Measurements from ENCODE around the gene OTUD5. TPM values are rescaled to one million over a fixed set of nuclear protein-coding genes. Genes with fewer than 3 reads are reported as not detected.

OTUD5 gene
- polyA plus RNA-seq, 2 of the 4 experiments (the other 2 are of a cell fraction), result 45.9 to 57.7 TPM

DNA sequence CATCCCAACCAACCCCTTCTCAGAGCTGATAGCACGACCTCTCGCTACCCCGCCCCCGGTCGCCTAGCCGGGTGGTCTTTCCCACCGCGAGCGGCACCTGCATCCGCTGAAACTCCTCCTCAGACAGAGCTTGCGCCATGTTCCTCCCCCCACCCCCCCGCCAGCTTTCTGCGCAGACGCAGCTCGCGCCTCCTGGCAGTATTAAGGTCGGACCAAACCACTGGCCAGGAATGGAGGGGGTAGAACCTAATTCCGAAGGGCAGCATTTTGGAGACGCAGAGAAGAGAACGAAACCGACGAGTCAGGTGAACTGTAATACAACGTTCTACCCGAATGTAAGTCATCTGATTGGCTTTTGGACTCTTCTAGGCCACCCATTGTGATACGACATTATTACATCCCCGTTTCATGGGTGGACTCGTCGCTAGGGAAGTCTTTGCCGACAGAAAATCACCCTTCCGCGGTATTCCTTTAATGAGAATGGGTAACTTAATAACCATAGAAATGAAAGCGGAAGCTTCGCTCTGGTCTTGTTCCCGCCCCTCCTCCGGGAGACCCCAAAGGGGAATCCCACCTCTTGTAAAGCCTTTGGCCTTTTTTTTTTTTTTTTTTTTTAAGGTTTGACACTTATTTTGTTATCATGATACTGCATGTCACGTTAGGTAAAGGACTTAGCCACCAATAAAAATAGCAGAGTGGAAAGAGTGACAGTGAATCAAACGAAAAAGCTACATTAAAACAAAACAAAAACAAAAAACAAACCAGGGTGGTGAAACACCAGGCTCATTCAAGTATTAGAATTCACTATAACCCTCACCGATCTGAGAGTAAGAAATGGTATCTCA, 44.9 kb upstream of the OTUD5 start, which contains the start of gene GRIPAP1:
TSS of gene GRIPAP1 (minus strand) at position 174 of the 845 bp plus-strand sequence. CDS start at position 139, 35 bp downstream.
- ChIA-PET POLR2A (interaction anchor here (1.0 to 2.1 kb wide), 4 partner anchors 37 to 182 kb away, joined by 3 to 15 read pairs (median 8); partner anchors contain the start of genes OTUD5 and TFE3), CTCF (interaction anchor here (0.7 to 1.1 kb wide), 5 partner anchors 12 to 42 kb away, joined by 3 to 5 read pairs (median 3); partner anchors contain the start of gene KCND1)
- ATAC-seq (peak; percentile 88 to 92), DNase-seq (ENCODE audit: low read depth in 1 of 2, low spot score in 1 of 2) (peak; percentile 85 to 93), FAIRE-seq (peak; percentile 97)
- peak within 1 kb of the TSS; percentile 74 for H3K4me2 ChIP-seq
- no peaks in the 10 kb centered on the region for H3K9me3 ChIP-seq
- peaks cover 5% of the 10 kb centered on the region; the same call in 1 of the 3 replicates for H3K4me1 ChIP-seq
- H3K4me3 ChIP-seq, result peak within 1 kb of the TSS; percentile 75
- TF ChIP-seq JUN (IDR thresholded peaks at IDR 0.05) (peak in 1 of 2 experiments; percentile 61; a peak in 3 of 5 replicates), EHMT2 (IDR thresholded peaks at IDR 0.05; ENCODE audit: low read depth) (no peak), CHD2 (IDR thresholded peaks at IDR 0.05; ENCODE audit: low read length, partially characterized antibody) (no peak), BHLHE40 (IDR thresholded peaks at IDR 0.05; ENCODE audit: low read depth, low read length) (peak; percentile 75), FOSL2 (IDR thresholded peaks at IDR 0.05) (no peak), FOSL2 (CRISPR knock-in tag; IDR thresholded peaks at IDR 0.05) (no peak), RAD21 (conservative IDR thresholded peaks at IDR 0.05 in 1 of 2, IDR thresholded peaks at IDR 0.05 in 1 of 2) (no peak), KDM5A (IDR thresholded peaks at IDR 0.05) (no peak), CBX2 (IDR thresholded peaks at IDR 0.05; ENCODE audit: borderline replicate concordance, low read depth) (no peak), MYC (IDR thresholded peaks at IDR 0.05; ENCODE audit: borderline replicate concordance, low read length) (no peak), ZSCAN20 (CRISPR knock-in tag; IDR thresholded peaks at IDR 0.05) (no peak), CEBPB (IDR thresholded peaks at IDR 0.05) (peak in 1 of 2 experiments; percentile 55; a peak in 2 of 4 replicates), ZC3H11A (IDR thresholded peaks at IDR 0.05) (no peak), TP53 (CRISPR knock-in tag; IDR thresholded peaks at IDR 0.05) (no peak), GATA3 (IDR thresholded peaks at IDR 0.05; ENCODE audit: borderline replicate concordance) (peak; percentile 54; the same call in 1 of the 2 replicates), FOXS1 (CRISPR knock-in tag; IDR thresholded peaks at IDR 0.05) (no peak), ESRRA (IDR thresholded peaks at IDR 0.05; ENCODE audit: borderline replicate concordance, low read length) (no peak), TFCP2L1 (CRISPR knock-in tag; IDR thresholded peaks at IDR 0.05) (no peak), POLR2A (IDR thresholded peaks at IDR 0.05; ENCODE audit: low read length) (peak; percentile 69), CHD4 (IDR thresholded peaks at IDR 0.05; ENCODE audit: borderline replicate concordance) (no peak)
- TF ChIP-seq, protein P1, sequence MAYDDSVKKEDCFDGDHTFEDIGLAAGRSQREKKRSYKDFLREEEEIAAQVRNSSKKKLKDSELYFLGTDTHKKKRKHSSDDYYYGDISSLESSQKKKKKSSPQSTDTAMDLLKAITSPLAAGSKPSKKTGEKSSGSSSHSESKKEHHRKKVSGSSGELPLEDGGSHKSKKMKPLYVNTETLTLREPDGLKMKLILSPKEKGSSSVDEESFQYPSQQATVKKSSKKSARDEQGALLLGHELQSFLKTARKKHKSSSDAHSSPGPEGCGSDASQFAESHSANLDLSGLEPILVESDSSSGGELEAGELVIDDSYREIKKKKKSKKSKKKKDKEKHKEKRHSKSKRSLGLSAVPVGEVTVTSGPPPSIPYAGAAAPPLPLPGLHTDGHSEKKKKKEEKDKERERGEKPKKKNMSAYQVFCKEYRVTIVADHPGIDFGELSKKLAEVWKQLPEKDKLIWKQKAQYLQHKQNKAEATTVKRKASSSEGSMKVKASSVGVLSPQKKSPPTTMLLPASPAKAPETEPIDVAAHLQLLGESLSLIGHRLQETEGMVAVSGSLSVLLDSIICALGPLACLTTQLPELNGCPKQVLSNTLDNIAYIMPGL (CRISPR knock-in tag; IDR thresholded peaks at IDR 0.05; ENCODE audit: borderline replicate concordance), result no peak
- TF ChIP-seq, protein P2, sequence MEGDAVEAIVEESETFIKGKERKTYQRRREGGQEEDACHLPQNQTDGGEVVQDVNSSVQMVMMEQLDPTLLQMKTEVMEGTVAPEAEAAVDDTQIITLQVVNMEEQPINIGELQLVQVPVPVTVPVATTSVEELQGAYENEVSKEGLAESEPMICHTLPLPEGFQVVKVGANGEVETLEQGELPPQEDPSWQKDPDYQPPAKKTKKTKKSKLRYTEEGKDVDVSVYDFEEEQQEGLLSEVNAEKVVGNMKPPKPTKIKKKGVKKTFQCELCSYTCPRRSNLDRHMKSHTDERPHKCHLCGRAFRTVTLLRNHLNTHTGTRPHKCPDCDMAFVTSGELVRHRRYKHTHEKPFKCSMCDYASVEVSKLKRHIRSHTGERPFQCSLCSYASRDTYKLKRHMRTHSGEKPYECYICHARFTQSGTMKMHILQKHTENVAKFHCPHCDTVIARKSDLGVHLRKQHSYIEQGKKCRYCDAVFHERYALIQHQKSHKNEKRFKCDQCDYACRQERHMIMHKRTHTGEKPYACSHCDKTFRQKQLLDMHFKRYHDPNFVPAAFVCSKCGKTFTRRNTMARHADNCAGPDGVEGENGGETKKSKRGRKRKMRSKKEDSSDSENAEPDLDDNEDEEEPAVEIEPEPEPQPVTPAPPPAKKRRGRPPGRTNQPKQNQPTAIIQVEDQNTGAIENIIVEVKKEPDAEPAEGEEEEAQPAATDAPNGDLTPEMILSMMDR (IDR thresholded peaks at IDR 0.05), result no peak
- TF ChIP-seq, protein P3, sequence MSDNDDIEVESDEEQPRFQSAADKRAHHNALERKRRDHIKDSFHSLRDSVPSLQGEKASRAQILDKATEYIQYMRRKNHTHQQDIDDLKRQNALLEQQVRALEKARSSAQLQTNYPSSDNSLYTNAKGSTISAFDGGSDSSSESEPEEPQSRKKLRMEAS (IDR thresholded peaks at IDR 0.05), result peak; percentile 35; the same call in 1 of the 2 replicates
- TF ChIP-seq, protein P4, sequence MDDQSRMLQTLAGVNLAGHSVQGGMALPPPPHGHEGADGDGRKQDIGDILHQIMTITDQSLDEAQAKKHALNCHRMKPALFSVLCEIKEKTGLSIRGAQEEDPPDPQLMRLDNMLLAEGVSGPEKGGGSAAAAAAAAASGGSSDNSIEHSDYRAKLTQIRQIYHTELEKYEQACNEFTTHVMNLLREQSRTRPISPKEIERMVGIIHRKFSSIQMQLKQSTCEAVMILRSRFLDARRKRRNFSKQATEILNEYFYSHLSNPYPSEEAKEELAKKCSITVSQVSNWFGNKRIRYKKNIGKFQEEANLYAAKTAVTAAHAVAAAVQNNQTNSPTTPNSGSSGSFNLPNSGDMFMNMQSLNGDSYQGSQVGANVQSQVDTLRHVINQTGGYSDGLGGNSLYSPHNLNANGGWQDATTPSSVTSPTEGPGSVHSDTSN (IDR thresholded peaks at IDR 0.05), result no peak
- TF ChIP-seq, protein P5, sequence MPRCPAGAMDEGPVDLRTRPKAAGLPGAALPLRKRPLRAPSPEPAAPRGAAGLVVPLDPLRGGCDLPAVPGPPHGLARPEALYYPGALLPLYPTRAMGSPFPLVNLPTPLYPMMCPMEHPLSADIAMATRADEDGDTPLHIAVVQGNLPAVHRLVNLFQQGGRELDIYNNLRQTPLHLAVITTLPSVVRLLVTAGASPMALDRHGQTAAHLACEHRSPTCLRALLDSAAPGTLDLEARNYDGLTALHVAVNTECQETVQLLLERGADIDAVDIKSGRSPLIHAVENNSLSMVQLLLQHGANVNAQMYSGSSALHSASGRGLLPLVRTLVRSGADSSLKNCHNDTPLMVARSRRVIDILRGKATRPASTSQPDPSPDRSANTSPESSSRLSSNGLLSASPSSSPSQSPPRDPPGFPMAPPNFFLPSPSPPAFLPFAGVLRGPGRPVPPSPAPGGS (IDR thresholded peaks at IDR 0.05), result no peak
- peak within 1 kb of the TSS; percentile 94 to 98 for H3K27ac ChIP-seq
- 2% methylated on average over 28 of the region's 38 CpGs for WGBS (ENCODE audit: missing lambda C conversion rate)

Measured in A549 (cell line).